Breast epithelium (tissue), 4 donors: Measurements from ENCODE around the gene PXYLP1. TPM values are rescaled to one million over a fixed set of nuclear protein-coding genes. Genes with fewer than 3 reads are reported as not detected.
"Not testable (repeated sequence)": the region's sequence is repeated elsewhere in the genome, so short reads cannot be mapped to it uniquely, and the experiment has no call there.

ENCODE experiments used
- DNase-seq, 2 donors: peaks; one replicate each; pipeline ENCODE4 v3.0.0-alpha.2; 2019; ENCODE audit warnings: low spot score in 2 of 2
- H3K27ac ChIP-seq, 2 donors: fragments of 200-600 bp; sonication (generic) in 1 of 2; one replicate each; pipeline ENCODE4 v1.5.1; 2016 to 2019; ENCODE audit warnings: mild to moderate bottlenecking in 1 of 2
- H3K27me3 ChIP-seq, 2 donors: fragments of 200-600 bp; sonication (generic) in 1 of 2; one replicate each; pipeline versions ENCODE4 v1.5.1 to v1.6.0; 2017 to 2019; ENCODE audit warnings: control low read depth in 1 of 2, mild to moderate bottlenecking in 1 of 2
- H3K36me3 ChIP-seq: fragments of 200-600 bp; one replicate; pipeline ENCODE4 v1.5.1; 2019
- H3K4me1 ChIP-seq, 2 donors: fragments of 200-600 bp; sonication (generic); one replicate each; pipeline ENCODE4 v1.5.1; 2016 to 2019; ENCODE audit warnings: control low read depth in 1 of 2
- H3K4me3 ChIP-seq, 3 donors: fragments of 200-600 bp; sonication (generic); 1 replicate in 2 of 3; 2 replicates in 1 of 3; pipeline ENCODE4 v1.5.1; 2016 to 2019; ENCODE audit warnings: mild to moderate bottlenecking in 3 of 3, moderate library complexity in 2 of 3
- H3K9me3 ChIP-seq, 2 donors: fragments of 200-600 bp; sonication (generic) in 1 of 2; one replicate each; pipeline ENCODE4 v1.5.1; 2016 to 2019; ENCODE audit warnings: control low read depth in 1 of 2
- POLR2A ChIP-seq: fragments of 450-650 bp; IDR thresholded peaks from one replicate; pipeline ENCODE4 v1.6.1; 2016; ENCODE audit warnings: antibody characterized with exemption, mild to moderate bottlenecking, moderate library complexity
- POLR2AphosphoS5 ChIP-seq, 3 donors: sonication (generic); formaldehyde crosslinking; IDR thresholded peaks; one replicate each; pipeline ENCODE4 v1.6.1; 2017; ENCODE audit warnings: antibody characterized with exemption in 3 of 3
- intact Hi-C: fragments of 100-400 bp; cut with DNase I; formaldehyde crosslinking; loops from one replicate; pipeline ENCODE4 v1.15.1; 2023; ENCODE audit warnings: low total_unique reads
- total RNA-seq, 3 donors: library from RNA; depleted of rRNA; stranded (reverse); fragments of >200 nt; gene quantifications; one replicate each; pipeline ENCODE4 v1.1.0, GENCODE V29; 2016
- TF ChIP-seq, protein P1 (sequence below), 3 donors: fragments of 450-650 bp; IDR thresholded peaks; one replicate each; pipeline ENCODE4 v1.5.1; 2016 to 2017; ENCODE audit warnings: antibody characterized with exemption in 3 of 3, mild to moderate bottlenecking in 3 of 3, moderate library complexity in 3 of 3

Gene PXYLP1
- total RNA-seq, 3 donors from 2014 or later, result 10.7 to 20.8 (median 19.0) TPM

DNA sequence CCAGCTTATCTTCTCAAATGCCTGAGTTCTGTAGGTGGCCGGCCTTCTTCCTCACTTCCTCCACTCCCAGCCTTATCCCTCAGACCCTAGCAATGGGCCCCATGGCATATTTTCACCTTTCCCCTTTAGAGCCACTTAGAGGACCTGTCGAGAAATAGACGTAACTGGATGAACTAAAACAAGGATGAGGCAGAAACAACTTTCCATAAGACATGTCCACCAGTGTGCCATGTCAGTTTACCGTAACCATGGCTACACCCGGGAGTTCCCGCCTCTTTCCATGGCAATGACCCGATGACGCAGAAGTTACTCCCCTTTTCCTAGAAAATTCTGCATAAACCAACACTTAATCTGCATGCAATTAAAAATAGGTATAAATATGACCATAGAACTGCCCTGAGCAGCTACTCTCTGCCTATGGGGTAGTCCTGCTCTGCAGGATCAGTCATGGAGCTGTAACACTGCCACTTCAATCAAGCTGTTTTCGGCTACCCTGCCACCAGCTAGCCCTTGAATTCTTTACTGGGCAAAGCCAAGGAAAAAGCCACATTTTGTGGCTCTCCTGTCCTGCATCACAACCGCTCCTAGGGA, 81.6 kb downstream of the PXYLP1 start:
- no peak overlapping the region for H3K4me3 ChIP-seq
- intact Hi-C loops, result loop anchor here (10.0 kb wide), 1 partner anchor 142 kb away; no protein-coding TSS in a partner anchor
- H3K4me1 ChIP-seq, result no peaks in the 10 kb centered on the region
- no peak for DNase-seq
- H3K27ac ChIP-seq, result no peak overlapping the region
- no peaks in the 10 kb centered on the region for H3K36me3 ChIP-seq
- H3K27me3 ChIP-seq, result no peaks in the 10 kb centered on the region
- H3K9me3 ChIP-seq, result no peaks in the 10 kb centered on the region
- TF ChIP-seq POLR2A (no peak), POLR2AphosphoS5 (IDR thresholded peaks at IDR 0.05) (no peak)
- TF ChIP-seq, protein P1, sequence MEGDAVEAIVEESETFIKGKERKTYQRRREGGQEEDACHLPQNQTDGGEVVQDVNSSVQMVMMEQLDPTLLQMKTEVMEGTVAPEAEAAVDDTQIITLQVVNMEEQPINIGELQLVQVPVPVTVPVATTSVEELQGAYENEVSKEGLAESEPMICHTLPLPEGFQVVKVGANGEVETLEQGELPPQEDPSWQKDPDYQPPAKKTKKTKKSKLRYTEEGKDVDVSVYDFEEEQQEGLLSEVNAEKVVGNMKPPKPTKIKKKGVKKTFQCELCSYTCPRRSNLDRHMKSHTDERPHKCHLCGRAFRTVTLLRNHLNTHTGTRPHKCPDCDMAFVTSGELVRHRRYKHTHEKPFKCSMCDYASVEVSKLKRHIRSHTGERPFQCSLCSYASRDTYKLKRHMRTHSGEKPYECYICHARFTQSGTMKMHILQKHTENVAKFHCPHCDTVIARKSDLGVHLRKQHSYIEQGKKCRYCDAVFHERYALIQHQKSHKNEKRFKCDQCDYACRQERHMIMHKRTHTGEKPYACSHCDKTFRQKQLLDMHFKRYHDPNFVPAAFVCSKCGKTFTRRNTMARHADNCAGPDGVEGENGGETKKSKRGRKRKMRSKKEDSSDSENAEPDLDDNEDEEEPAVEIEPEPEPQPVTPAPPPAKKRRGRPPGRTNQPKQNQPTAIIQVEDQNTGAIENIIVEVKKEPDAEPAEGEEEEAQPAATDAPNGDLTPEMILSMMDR (IDR thresholded peaks at IDR 0.05), result no peak

DNA sequence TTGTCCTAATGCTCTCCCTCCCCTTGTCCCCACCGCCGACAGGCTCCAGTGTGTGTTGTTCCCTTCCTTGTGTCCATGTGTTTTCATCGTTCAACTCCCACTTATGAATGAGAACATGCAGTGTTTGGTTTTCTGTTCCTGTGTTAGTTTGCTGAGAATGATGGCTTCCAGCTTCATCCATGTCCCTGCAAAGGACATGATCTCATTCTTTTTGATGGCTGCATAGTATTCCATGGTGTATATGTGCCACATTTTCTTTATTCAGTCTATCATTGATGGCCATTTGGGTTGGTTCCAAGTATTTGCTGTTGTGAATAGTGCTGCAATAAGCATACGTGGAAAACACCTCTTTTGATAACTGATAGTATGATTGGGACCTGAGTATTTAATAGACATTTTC, 82.8 kb downstream of the PXYLP1 start:
- not testable (repeated sequence) for DNase-seq, H3K4me3 ChIP-seq, H3K9me3 ChIP-seq, H3K36me3 ChIP-seq, H3K27ac ChIP-seq, H3K27me3 ChIP-seq, H3K4me1 ChIP-seq
- intact Hi-C loops, result loop anchor here (10.0 kb wide), 1 partner anchor 140 kb away; no protein-coding TSS in a partner anchor

- no peak overlapping the region for H3K27ac ChIP-seq
- intact Hi-C loops, result loop anchor here (10.0 kb wide), 1 partner anchor 138 kb away; no protein-coding TSS in a partner anchor
- no peaks in the 10 kb centered on the region for H3K27me3 ChIP-seq
- H3K4me1 ChIP-seq, result no peaks in the 10 kb centered on the region
- no peaks in the 10 kb centered on the region for H3K36me3 ChIP-seq
- H3K9me3 ChIP-seq, result no peaks in the 10 kb centered on the region
- H3K4me3 ChIP-seq, result no peak overlapping the region
- DNase-seq, result no peak
- no peak for TF ChIP-seq POLR2A
- TF ChIP-seq POLR2AphosphoS5 (IDR thresholded peaks at IDR 0.05), result no peak
- TF ChIP-seq, protein P1 (IDR thresholded peaks at IDR 0.05), result no peak
Measured at GRCh38 chr3:141316851-141317250, 85.2 kb downstream of the PXYLP1 start.

- no peaks in the 10 kb centered on the region for H3K9me3 ChIP-seq
- no peaks in the 10 kb centered on the region for H3K36me3 ChIP-seq
- intact Hi-C loops, result no loop called here
- H3K27me3 ChIP-seq, result no peaks in the 10 kb centered on the region
- no peak overlapping the region for H3K27ac ChIP-seq
- H3K4me1 ChIP-seq, result no peaks in the 10 kb centered on the region
- H3K4me3 ChIP-seq, result no peak overlapping the region
- DNase-seq, result no peak
- TF ChIP-seq POLR2AphosphoS5 (IDR thresholded peaks at IDR 0.05) (no peak), POLR2A (no peak)
- TF ChIP-seq, protein P1 (IDR thresholded peaks at IDR 0.05), result no peak
Measured at GRCh38 chr3:141320399-141321108, 88.9 kb downstream of the PXYLP1 start.

GRCh38 chr3:141321109-141321497, 89.5 kb downstream of the PXYLP1 start:
- TF ChIP-seq, protein P1 (IDR thresholded peaks at IDR 0.05), result no peak
- TF ChIP-seq POLR2AphosphoS5 (IDR thresholded peaks at IDR 0.05) (no peak), POLR2A (no peak)
- no peaks in the 10 kb centered on the region for H3K4me1 ChIP-seq

More at GRCh38 chr3:141321109-141321497, 89.5 kb downstream of the PXYLP1 start:
- Histone ChIP-seq H3K9me3 (no peaks in the 10 kb centered on the region), H3K27me3 (no peaks in the 10 kb centered on the region), H3K36me3 (no peaks in the 10 kb centered on the region), H3K4me3 (no peak overlapping the region), H3K27ac (no peak overlapping the region)
- intact Hi-C loops, result no loop called here
- no peak for DNase-seq
